ENCODE results near the gene HP. TPM values are rescaled to one million over a fixed set of nuclear protein-coding genes. Genes with fewer than 3 reads are reported as not detected.

Gene HP
- total and polyA plus RNA-seq, 2 experiments from 2014 or later, result 0.45 TPM; not detected in 1

- no peaks in the 10 kb centered on the region for H3K9me3 ChIP-seq (ENCODE audit: low read depth)
- H3K4me1 ChIP-seq (ENCODE audit: low read depth), result no peaks in the 10 kb centered on the region
- H3K27me3 ChIP-seq, result no peaks in the 10 kb centered on the region
- TF ChIP-seq CTCF (IDR thresholded peaks at IDR 0.05; ENCODE audit: low read depth, low read length), result no peak
- no peak overlapping the region for H3K4me3 ChIP-seq
- peaks cover 90% of the 10 kb centered on the region for H3K36me3 ChIP-seq
- no peak for DNase-seq (ENCODE audit: low read depth in 1 of 2, low spot score in 1 of 2)
- H3K27ac ChIP-seq, result no peak overlapping the region
Measured at GRCh38 chr16:72104905-72105304, 50.6 kb downstream of the HP start.

GRCh38 chr16:72105978-72106377, 51.7 kb downstream of the HP start:
- no peak for DNase-seq (ENCODE audit: low read depth in 1 of 2, low spot score in 1 of 2)
- H3K9me3 ChIP-seq (ENCODE audit: low read depth), result no peaks in the 10 kb centered on the region
- no peak overlapping the region for H3K4me3 ChIP-seq
- no peaks in the 10 kb centered on the region for H3K4me1 ChIP-seq (ENCODE audit: low read depth)
- H3K27ac ChIP-seq, result no peak overlapping the region
- no peaks in the 10 kb centered on the region for H3K27me3 ChIP-seq
- no peak for TF ChIP-seq CTCF (IDR thresholded peaks at IDR 0.05; ENCODE audit: low read depth, low read length)
- H3K36me3 ChIP-seq, result peaks cover 85% of the 10 kb centered on the region

- Histone ChIP-seq H3K36me3 (peaks cover 73% of the 10 kb centered on the region), H3K27me3 (no peaks in the 10 kb centered on the region), H3K4me3 (no peak overlapping the region), H3K27ac (no peak overlapping the region), H3K9me3 (ENCODE audit: low read depth) (no peaks in the 10 kb centered on the region), H3K4me1 (ENCODE audit: low read depth) (no peaks in the 10 kb centered on the region)
- no peak for TF ChIP-seq CTCF (IDR thresholded peaks at IDR 0.05; ENCODE audit: low read depth, low read length)
- DNase-seq (ENCODE audit: low read depth in 1 of 2, low spot score in 1 of 2), result no peak
Measured at GRCh38 chr16:72107371-72107770, 53.1 kb downstream of the HP start.

GRCh38 chr16:72108353-72109102, 54.2 kb downstream of the HP start:
- Histone ChIP-seq H3K27ac (no peak overlapping the region), H3K4me3 (no peak overlapping the region), H3K27me3 (no peaks in the 10 kb centered on the region), H3K4me1 (ENCODE audit: low read depth) (no peaks in the 10 kb centered on the region), H3K9me3 (ENCODE audit: low read depth) (no peaks in the 10 kb centered on the region), H3K36me3 (peaks cover 63% of the 10 kb centered on the region)
- DNase-seq (ENCODE audit: low read depth in 1 of 2, low spot score in 1 of 2), result no peak
- TF ChIP-seq CTCF (IDR thresholded peaks at IDR 0.05; ENCODE audit: low read depth, low read length), result no peak

GRCh38 chr16:72109300-72109699, 55.0 kb downstream of the HP start:
- Histone ChIP-seq H3K27me3 (no peaks in the 10 kb centered on the region), H3K4me1 (ENCODE audit: low read depth) (no peaks in the 10 kb centered on the region), H3K4me3 (no peak overlapping the region), H3K9me3 (ENCODE audit: low read depth) (no peaks in the 10 kb centered on the region), H3K36me3 (peaks cover 55% of the 10 kb centered on the region), H3K27ac (no peak overlapping the region)
- no peak for TF ChIP-seq CTCF (IDR thresholded peaks at IDR 0.05; ENCODE audit: low read depth, low read length)
- no peak for DNase-seq (ENCODE audit: low read depth in 1 of 2, low spot score in 1 of 2)

Data from cardiac muscle cell (in vitro differentiated cells and primary cell).